Measurements from ENCODE around the gene TET2.

DNA sequence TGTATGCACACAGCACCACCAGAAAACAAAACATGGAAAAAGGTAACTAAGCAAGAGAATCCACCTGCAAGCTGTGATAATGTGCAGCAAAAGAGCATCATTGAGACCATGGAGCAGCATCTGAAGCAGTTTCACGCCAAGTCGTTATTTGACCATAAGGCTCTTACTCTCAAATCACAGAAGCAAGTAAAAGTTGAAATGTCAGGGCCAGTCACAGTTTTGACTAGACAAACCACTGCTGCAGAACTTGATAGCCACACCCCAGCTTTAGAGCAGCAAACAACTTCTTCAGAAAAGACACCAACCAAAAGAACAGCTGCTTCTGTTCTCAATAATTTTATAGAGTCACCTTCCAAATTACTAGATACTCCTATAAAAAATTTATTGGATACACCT, 90.2 kb downstream of the TET2 start:
- TF ChIP-seq, protein P1, sequence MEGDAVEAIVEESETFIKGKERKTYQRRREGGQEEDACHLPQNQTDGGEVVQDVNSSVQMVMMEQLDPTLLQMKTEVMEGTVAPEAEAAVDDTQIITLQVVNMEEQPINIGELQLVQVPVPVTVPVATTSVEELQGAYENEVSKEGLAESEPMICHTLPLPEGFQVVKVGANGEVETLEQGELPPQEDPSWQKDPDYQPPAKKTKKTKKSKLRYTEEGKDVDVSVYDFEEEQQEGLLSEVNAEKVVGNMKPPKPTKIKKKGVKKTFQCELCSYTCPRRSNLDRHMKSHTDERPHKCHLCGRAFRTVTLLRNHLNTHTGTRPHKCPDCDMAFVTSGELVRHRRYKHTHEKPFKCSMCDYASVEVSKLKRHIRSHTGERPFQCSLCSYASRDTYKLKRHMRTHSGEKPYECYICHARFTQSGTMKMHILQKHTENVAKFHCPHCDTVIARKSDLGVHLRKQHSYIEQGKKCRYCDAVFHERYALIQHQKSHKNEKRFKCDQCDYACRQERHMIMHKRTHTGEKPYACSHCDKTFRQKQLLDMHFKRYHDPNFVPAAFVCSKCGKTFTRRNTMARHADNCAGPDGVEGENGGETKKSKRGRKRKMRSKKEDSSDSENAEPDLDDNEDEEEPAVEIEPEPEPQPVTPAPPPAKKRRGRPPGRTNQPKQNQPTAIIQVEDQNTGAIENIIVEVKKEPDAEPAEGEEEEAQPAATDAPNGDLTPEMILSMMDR (IDR thresholded peaks at IDR 0.05) = no peak
- TF ChIP-seq POLR2A (IDR thresholded peaks at IDR 0.05) = no peak
